SIG-M5 treated with dmso at 0.1 percent for 504 hours (cell line): Measurements from ENCODE around the gene PEX6.
"Not testable (repeated sequence)": the region's sequence is repeated elsewhere in the genome, so short reads cannot be mapped to it uniquely, and the experiment has no call there.

ENCODE experiments used
- DNase-seq: peaks from one replicate; lab custom pipeline; 2025; ENCODE audit not compliant: unreplicated experiment; lab: John Stamatoyannopoulos, UW

Gene PEX6

GRCh38 chr6:42978839-42979522, at the start of gene PEX6:
TSS of gene PEX6 (minus strand) at chr6:42979181. CDS start at chr6:42979150, 31 bp downstream.
- peak; percentile 92 for DNase-seq

- no peak for DNase-seq
Measured at GRCh38 chr6:43026365-43026764, 47.4 kb upstream of the PEX6 start.

GRCh38 chr6:43024436-43024835, 45.5 kb upstream of the PEX6 start:
- DNase-seq: no peak

GRCh38 chr6:43021270-43022047, 42.5 kb upstream of the PEX6 start, which contains the start of gene RRP36:
TSS of gene RRP36 (plus strand) at chr6:43021623. CDS start at chr6:43021655, 32 bp downstream.
- peak; percentile 46 for DNase-seq

DNA sequence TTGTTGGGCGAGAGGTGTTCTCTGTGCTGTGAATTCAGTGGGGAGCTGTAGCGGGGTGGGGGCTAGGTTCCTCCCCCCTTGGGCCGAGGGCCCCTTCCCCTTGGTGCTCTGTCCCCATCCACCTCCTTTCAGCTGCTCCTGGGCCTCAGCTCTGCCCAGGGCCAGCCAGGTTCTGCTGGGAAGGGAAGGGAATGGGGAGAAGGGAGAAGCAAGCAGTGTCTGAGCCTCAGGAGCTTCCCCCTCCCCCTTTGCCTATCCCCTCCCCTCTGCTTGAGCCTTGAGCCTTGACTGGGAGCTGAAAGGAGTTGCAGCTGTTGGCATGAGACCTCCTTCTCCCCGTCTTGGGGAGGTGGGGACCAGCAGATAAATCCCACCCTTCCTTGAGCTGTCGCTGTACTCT, 41.9 kb upstream of the PEX6 start:
- no peak for DNase-seq

DNA sequence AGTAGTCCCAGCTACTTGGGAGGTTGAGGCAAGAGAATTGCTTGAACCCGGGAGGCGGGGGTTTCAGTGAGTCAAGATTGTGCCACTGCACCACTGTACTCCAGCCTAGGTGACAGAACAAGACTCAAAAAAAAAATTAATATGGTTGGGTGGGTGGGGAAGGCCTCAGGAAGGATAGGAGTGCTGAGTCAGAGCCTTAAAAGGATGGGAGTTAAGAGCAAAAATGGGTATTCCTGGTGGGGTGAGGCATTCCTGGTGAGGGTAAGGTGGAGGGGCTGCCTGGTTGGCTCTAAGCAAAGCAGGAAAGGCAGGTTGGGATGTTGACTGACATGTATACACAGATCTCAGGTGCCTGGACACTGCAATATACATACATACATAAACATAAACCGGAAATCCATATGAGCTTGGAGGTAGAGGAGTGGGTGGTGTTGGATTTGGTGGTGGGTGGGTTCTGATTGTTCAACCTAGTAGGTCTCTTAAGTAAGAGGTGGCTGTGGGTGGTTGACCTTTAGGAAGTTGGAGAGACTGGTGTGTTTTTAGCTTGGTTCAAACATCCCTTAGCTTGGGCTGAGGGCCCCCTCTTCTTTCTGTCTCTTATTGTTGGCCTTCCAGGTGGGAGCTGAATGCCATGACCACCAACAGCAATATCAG, 41.2 kb upstream of the PEX6 start:
- DNase-seq: no peak

DNA sequence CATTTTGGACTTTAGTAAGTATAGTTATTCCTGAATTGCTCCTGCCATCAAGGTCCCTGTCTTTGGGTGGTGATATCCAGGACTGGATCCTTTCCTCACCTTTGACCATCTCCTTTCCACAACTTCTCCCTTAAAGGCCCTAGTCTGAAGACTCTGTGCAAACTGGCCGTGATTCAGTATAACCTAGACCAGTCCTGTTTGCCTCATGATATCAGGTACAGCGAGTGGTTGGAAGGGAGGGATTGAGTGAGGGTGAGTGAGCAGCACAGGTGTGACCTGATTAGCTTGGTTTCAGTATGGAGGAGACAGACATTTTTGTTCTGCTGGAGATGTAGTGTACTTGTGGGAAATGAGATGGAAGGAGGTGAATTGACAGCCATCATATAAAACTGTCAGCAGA, 40.2 kb upstream of the PEX6 start:
- no peak for DNase-seq

DNA sequence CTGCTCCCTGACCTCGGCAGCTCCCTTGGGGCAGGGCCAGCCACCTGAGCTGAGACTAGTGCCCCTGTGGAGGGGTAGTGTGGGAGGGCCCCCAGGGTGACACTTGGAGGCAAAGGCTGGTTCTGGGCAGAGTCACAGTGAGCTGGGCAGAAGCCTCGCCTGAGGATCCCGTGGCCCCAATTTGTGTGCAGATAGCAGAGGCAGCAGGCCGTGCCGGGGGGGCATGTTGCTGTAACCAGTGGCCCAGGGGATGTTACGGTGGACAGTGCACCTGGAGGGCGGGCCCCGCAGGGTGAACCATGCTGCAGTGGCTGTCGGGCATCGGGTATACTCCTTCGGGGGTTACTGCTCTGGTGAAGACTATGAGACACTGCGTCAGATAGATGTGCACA, 38.0 kb upstream of the PEX6 start:
- no peak for DNase-seq

DNA sequence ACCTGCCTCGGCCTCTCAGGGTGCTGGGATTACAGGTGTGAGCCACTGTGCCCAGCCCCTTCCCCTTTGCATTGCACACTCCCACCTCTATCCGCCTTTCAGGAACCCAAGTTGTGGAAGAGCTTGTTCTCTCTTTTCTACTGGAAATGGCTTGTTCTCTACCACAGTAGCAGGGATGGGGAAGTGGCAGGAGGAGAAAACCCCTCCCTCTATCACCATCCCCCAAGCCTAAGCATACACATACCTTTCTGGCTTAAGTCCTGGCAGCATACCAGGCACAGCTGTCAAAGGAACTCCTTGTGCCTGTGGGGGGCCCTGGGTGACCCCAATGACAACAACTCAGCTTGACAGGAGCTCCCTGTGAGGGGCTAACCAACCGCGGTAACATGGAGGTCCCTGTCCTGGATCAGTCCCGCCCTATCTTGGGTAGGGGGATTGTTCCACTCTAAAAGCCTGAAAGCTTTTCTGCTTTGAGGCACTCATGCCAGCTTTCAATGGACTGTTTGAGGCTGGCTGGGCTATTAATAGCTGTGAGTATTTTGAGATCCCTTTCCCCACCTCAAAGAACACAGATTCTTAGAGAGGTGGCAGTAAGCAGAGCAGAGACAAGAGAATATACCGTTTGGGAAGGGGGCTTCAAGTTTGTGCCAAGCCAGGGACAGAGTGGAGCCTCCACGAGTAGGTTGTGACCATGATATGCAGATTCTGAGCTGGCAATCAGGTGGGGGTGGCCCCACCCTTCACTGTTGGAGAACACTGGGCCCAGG, 37.4 kb upstream of the PEX6 start:
- DNase-seq: no peak

GRCh38 chr6:43014434-43014909, 35.5 kb upstream of the PEX6 start:
- DNase-seq: no peak

DNA sequence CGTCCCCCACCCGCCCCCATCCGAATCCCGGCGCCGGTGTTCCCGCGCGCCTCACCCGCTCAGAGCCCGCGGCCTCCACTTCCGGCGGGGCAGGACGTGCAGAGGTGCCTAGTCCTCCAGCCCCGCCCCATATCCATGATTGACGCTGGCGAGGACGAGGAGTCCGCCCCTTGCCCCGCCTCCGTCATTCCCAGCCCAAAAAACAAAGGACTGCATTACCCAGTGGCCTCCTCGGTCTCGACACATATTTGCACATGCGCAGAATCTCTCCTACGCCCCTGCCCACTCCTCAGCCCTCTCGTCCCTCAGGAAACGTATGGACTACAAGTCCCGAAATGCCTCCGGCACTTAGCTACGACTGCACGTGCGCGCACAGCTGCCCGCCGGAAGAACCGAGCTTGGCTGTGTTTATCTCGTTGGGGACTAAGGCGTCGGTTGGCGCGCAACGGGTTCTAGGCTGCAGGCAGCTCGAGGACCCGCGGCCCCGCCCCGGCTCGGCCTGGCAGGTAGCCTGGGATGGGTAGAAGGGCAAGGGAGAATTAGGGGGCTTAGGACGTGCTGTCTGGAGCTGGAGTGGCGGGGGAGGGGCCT, 35.0 kb upstream of the PEX6 start, which contains the start of the genes KLHDC3 and MEA1:
TSS of gene KLHDC3 (plus strand) at position 407 of the 591 bp plus-strand sequence. CDS start 2,944 bp downstream, outside the sequence.
TSS of gene MEA1 (minus strand) at position 104 of the 591 bp plus-strand sequence. CDS start 133 bp downstream, outside the sequence.
- DNase-seq: peak; percentile 99

GRCh38 chr6:43013097-43013842, 34.3 kb upstream of the PEX6 start:
- DNase-seq: peak; percentile 41

- no peak for DNase-seq
Measured at GRCh38 chr6:43012364-43012763, 33.4 kb upstream of the PEX6 start.

DNA sequence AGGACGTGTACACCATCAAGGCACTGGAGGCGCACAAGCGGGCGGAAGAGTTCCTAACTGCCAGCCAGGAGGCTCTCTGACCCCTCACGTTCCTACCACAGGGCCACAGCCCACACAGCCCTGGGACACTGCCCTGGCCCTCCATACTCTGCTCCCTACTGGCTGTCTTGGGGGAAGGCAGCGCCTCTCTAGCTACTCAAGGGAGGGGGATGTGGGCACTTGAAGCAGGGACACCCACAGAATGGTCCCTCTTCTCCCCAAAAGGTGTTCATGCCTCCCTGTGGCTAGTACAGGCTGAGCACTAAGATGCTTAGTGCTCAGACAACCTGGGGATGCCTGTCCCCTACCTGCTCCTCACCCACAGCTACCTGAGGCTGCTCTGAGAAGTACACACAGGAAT, 32.2 kb upstream of the PEX6 start:
- DNase-seq: no peak

- DNase-seq: no peak
Measured at GRCh38 chr6:43009124-43009523, 30.1 kb upstream of the PEX6 start.

GRCh38 chr6:43007126-43007525, 28.1 kb upstream of the PEX6 start:
- DNase-seq: no peak

- no peak for DNase-seq
Measured at GRCh38 chr6:43006251-43006650, 27.3 kb upstream of the PEX6 start.

DNA sequence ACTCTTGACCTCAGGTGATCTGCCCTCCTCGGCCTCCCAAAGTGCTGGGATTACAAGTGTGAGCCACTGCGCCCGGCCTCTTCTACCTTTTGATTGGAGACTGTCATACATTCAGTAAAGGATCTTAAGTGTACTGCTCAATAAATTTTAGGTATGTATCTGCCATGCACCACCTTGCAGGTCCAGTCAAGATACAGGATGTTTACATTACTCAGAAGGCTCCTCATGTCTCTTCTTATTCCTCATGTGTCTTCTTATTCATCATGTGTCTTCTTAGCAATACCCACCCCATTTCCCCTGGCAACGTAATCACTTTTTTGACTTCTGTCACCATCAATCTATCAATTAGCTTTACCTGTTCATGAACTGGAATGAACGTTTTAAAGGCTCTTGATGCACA, 26.9 kb upstream of the PEX6 start:
- DNase-seq: no peak

- no peak for DNase-seq
Measured at GRCh38 chr6:43001843-43002242, 22.9 kb upstream of the PEX6 start.

DNA sequence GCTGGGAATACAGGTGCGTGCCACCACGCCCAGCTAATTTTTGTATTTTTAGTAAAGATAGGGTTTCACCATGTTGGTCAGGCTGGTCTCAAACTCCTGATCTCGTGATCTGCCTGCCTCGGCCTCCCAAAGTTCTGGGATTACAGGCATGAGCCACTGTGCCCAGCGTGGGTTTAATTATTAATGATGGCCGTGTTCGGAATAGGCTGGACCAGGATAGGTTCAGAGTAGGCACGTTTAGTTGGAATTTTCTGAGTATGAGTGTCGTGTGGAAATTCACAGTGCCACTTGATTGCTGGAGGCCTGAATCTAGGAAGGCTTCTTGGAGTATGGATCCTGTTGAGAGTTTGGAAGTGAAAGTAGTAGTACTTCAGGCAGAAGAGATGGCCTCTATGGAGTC, 19.2 kb upstream of the PEX6 start:
- not testable (repeated sequence) for DNase-seq
